Measurements from ENCODE around the gene KCNIP1.

DNA sequence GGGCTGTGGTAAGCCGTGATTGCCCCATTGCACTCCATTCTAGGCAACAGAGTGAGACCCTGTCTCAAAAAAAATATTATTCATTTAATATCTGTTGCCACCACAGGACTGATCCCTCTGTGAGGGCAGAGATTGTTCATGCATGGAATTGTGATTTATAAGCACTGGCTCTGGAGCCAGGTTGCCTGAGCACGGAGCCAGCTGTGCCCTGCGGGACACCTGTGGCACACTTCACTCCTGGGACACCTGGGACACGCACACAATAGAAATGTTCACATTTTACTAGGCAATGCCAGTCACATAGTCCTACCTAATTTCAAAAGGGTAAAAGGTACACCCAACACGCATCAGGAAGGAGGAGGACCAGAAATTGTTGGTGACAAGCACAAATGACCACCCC lies 196.7 kb downstream of the KCNIP1 start:
- TF ChIP-seq POLR2A (IDR thresholded peaks at IDR 0.05; ENCODE audit: low read length) (no peak), GATA1 (IDR thresholded peaks at IDR 0.05; ENCODE audit: low read depth, low read length) (no peak)

All from erythroblast (primary cell).